ENCODE measurements around the gene GFI1B.
"Not testable (repeated sequence)": the region's sequence is repeated elsewhere in the genome, so short reads cannot be mapped to it uniquely, and the experiment has no call there.

Gene GFI1B

GRCh38 chr9:132985071-132985350 is 6.5 kb downstream of the GFI1B start:
- Histone ChIP-seq H3K4me3 (ENCODE audit: low read depth, low read length) (no peak overlapping the region), H3K27ac (ENCODE audit: low read depth, low read length) (no peak overlapping the region), H3K27me3 (ENCODE audit: control insufficient read depth, insufficient read depth, low read length) (peaks cover 18% of the 10 kb centered on the region), H3K36me3 (ENCODE audit: control insufficient read depth, insufficient read depth, low read length) (no peaks in the 10 kb centered on the region), H3K4me1 (ENCODE audit: control insufficient read depth, insufficient read depth, low read length) (no peaks in the 10 kb centered on the region), H3K9me3 (ENCODE audit: control insufficient read depth, insufficient read depth, low read depth, low read length) (no peaks in the 10 kb centered on the region), H3K9ac (ENCODE audit: low read length) (no peak overlapping the region)

- Histone ChIP-seq H3K4me3 (ENCODE audit: low read depth, low read length) (no peak overlapping the region), H3K9me3 (ENCODE audit: control insufficient read depth, insufficient read depth, low read depth, low read length) (no peaks in the 10 kb centered on the region), H3K27me3 (ENCODE audit: control insufficient read depth, insufficient read depth, low read length) (peaks cover 13% of the 10 kb centered on the region; the same call in 1 of the 2 replicates), H3K9ac (ENCODE audit: low read length) (no peak overlapping the region), H3K27ac (ENCODE audit: low read depth, low read length) (no peak overlapping the region), H3K36me3 (ENCODE audit: control insufficient read depth, insufficient read depth, low read length) (no peaks in the 10 kb centered on the region), H3K4me1 (ENCODE audit: control insufficient read depth, insufficient read depth, low read length) (no peaks in the 10 kb centered on the region)
These were observed 7.0 kb downstream of the GFI1B start for GRCh38 chr9:132985489-132985888.

- H3K4me1 ChIP-seq (ENCODE audit: control insufficient read depth, insufficient read depth, low read length), result no peaks in the 10 kb centered on the region
- H3K27me3 ChIP-seq (ENCODE audit: control insufficient read depth, insufficient read depth, low read length), result peaks cover 7% of the 10 kb centered on the region; the same call in 1 of the 2 replicates
- H3K9me3 ChIP-seq (ENCODE audit: control insufficient read depth, insufficient read depth, low read depth, low read length), result no peaks in the 10 kb centered on the region
- H3K27ac ChIP-seq (ENCODE audit: low read depth, low read length), result no peak overlapping the region
- H3K36me3 ChIP-seq (ENCODE audit: control insufficient read depth, insufficient read depth, low read length), result no peaks in the 10 kb centered on the region
- no peak overlapping the region for H3K4me3 ChIP-seq (ENCODE audit: low read depth, low read length)
- H3K9ac ChIP-seq (ENCODE audit: low read length), result no peak overlapping the region
These were observed 7.6 kb downstream of the GFI1B start for GRCh38 chr9:132986114-132986513.

- no peak overlapping the region for H3K4me3 ChIP-seq (ENCODE audit: low read depth, low read length)
- no peak overlapping the region for H3K9ac ChIP-seq (ENCODE audit: low read length)
- H3K4me1 ChIP-seq (ENCODE audit: control insufficient read depth, insufficient read depth, low read length), result peaks cover 5% of the 10 kb centered on the region; the same call in 1 of the 2 replicates
- no peaks in the 10 kb centered on the region for H3K36me3 ChIP-seq (ENCODE audit: control insufficient read depth, insufficient read depth, low read length)
- peaks cover 7% of the 10 kb centered on the region; the same call in 1 of the 2 replicates for H3K27me3 ChIP-seq (ENCODE audit: control insufficient read depth, insufficient read depth, low read length)
- H3K27ac ChIP-seq (ENCODE audit: low read depth, low read length), result no peak overlapping the region
- H3K9me3 ChIP-seq (ENCODE audit: control insufficient read depth, insufficient read depth, low read depth, low read length), result no peaks in the 10 kb centered on the region
These were observed 8.4 kb downstream of the GFI1B start for GRCh38 chr9:132986640-132987620.

GRCh38 chr9:132988244-132989013 is 9.9 kb downstream of the GFI1B start:
- Histone ChIP-seq H3K36me3 (ENCODE audit: control insufficient read depth, insufficient read depth, low read length) (no peaks in the 10 kb centered on the region), H3K9ac (ENCODE audit: low read length) (no peak overlapping the region), H3K4me3 (ENCODE audit: low read depth, low read length) (no peak overlapping the region), H3K4me1 (ENCODE audit: control insufficient read depth, insufficient read depth, low read length) (peaks cover 13% of the 10 kb centered on the region; the same call in 1 of the 2 replicates), H3K27me3 (ENCODE audit: control insufficient read depth, insufficient read depth, low read length) (peaks cover 7% of the 10 kb centered on the region; the same call in 1 of the 2 replicates), H3K27ac (ENCODE audit: low read depth, low read length) (no peak overlapping the region), H3K9me3 (ENCODE audit: control insufficient read depth, insufficient read depth, low read depth, low read length) (no peaks in the 10 kb centered on the region)

GRCh38 chr9:132989014-132989310 is 10.5 kb downstream of the GFI1B start:
- Histone ChIP-seq H3K9ac (ENCODE audit: low read length) (no peak overlapping the region), H3K36me3 (ENCODE audit: control insufficient read depth, insufficient read depth, low read length) (no peaks in the 10 kb centered on the region), H3K4me1 (ENCODE audit: control insufficient read depth, insufficient read depth, low read length) (peaks cover 18% of the 10 kb centered on the region), H3K9me3 (ENCODE audit: control insufficient read depth, insufficient read depth, low read depth, low read length) (no peaks in the 10 kb centered on the region), H3K4me3 (ENCODE audit: low read depth, low read length) (no peak overlapping the region), H3K27ac (ENCODE audit: low read depth, low read length) (no peak overlapping the region), H3K27me3 (ENCODE audit: control insufficient read depth, insufficient read depth, low read length) (peaks cover 5% of the 10 kb centered on the region; the same call in 1 of the 2 replicates)

- Histone ChIP-seq H3K4me1 (ENCODE audit: control insufficient read depth, insufficient read depth, low read length) (peaks cover 24% of the 10 kb centered on the region), H3K9ac (ENCODE audit: low read length) (no peak overlapping the region), H3K9me3 (ENCODE audit: control insufficient read depth, insufficient read depth, low read depth, low read length) (no peaks in the 10 kb centered on the region), H3K27ac (ENCODE audit: low read depth, low read length) (no peak overlapping the region), H3K4me3 (ENCODE audit: low read depth, low read length) (no peak overlapping the region), H3K36me3 (ENCODE audit: control insufficient read depth, insufficient read depth, low read length) (no peaks in the 10 kb centered on the region), H3K27me3 (ENCODE audit: control insufficient read depth, insufficient read depth, low read length) (peaks cover 2% of the 10 kb centered on the region; the same call in 1 of the 2 replicates)
These were observed 11.0 kb downstream of the GFI1B start for GRCh38 chr9:132989414-132989996.

GRCh38 chr9:132989998-132990557 is 11.6 kb downstream of the GFI1B start:
- not testable (repeated sequence) for H3K36me3 ChIP-seq (ENCODE audit: control insufficient read depth, insufficient read depth, low read length); H3K27ac ChIP-seq (ENCODE audit: low read depth, low read length); H3K27me3 ChIP-seq (ENCODE audit: control insufficient read depth, insufficient read depth, low read length); H3K9ac ChIP-seq (ENCODE audit: low read length); H3K4me3 ChIP-seq (ENCODE audit: low read depth, low read length); H3K9me3 ChIP-seq (ENCODE audit: control insufficient read depth, insufficient read depth, low read depth, low read length)
- H3K4me1 ChIP-seq (ENCODE audit: control insufficient read depth, insufficient read depth, low read length), result peaks cover 29% of the 10 kb centered on the region

- no peaks in the 10 kb centered on the region for H3K36me3 ChIP-seq (ENCODE audit: control insufficient read depth, insufficient read depth, low read length)
- peaks cover 31% of the 10 kb centered on the region for H3K4me1 ChIP-seq (ENCODE audit: control insufficient read depth, insufficient read depth, low read length)
- no peak overlapping the region for H3K9ac ChIP-seq (ENCODE audit: low read length)
- H3K4me3 ChIP-seq (ENCODE audit: low read depth, low read length), result no peak overlapping the region
- H3K9me3 ChIP-seq (ENCODE audit: control insufficient read depth, insufficient read depth, low read depth, low read length), result no peaks in the 10 kb centered on the region
- H3K27me3 ChIP-seq (ENCODE audit: control insufficient read depth, insufficient read depth, low read length), result no peaks in the 10 kb centered on the region; the same call in 1 of the 2 replicates
- no peak overlapping the region for H3K27ac ChIP-seq (ENCODE audit: low read depth, low read length)
These were observed 12.3 kb downstream of the GFI1B start for GRCh38 chr9:132990781-132991180.

GRCh38 chr9:132991351-132992300 is 13.1 kb downstream of the GFI1B start:
- Histone ChIP-seq H3K4me1 (ENCODE audit: control insufficient read depth, insufficient read depth, low read length) (peaks cover 31% of the 10 kb centered on the region), H3K36me3 (ENCODE audit: control insufficient read depth, insufficient read depth, low read length) (no peaks in the 10 kb centered on the region), H3K27me3 (ENCODE audit: control insufficient read depth, insufficient read depth, low read length) (no peaks in the 10 kb centered on the region; the same call in 1 of the 2 replicates)

More at GRCh38 chr9:132991351-132992300, 13.1 kb downstream of the GFI1B start:
- Histone ChIP-seq H3K9me3 (ENCODE audit: control insufficient read depth, insufficient read depth, low read depth, low read length) (no peaks in the 10 kb centered on the region), H3K27ac (ENCODE audit: low read depth, low read length) (no peak overlapping the region), H3K9ac (ENCODE audit: low read length) (no peak overlapping the region), H3K4me3 (ENCODE audit: low read depth, low read length) (no peak overlapping the region)
